Upper lobe of left lung (tissue), 4 donors: Measurements from ENCODE around the gene DEK.

Experiments
- CTCF ChIP-seq, 6 experiments: fragments of 450-650 bp in 4 of 6; fragments of 200-600 bp in 2 of 6; sonication (generic) in 2 of 6; IDR thresholded peaks; one replicate each; pipeline ENCODE4 v1.5.1; 2016 to 2019; ENCODE audit warnings: antibody characterized with exemption in 6 of 6
- POLR2A ChIP-seq, 4 donors: fragments of 450-650 bp; IDR thresholded peaks; one replicate each; pipeline ENCODE4 v1.5.1; 2016 to 2017; ENCODE audit warnings: antibody characterized with exemption in 4 of 4, mild to moderate bottlenecking in 2 of 4
- POLR2AphosphoS5 ChIP-seq, 2 donors: sonication (generic); formaldehyde crosslinking; IDR thresholded peaks; one replicate each; pipeline ENCODE4 v1.5.1; 2017; ENCODE audit warnings: antibody characterized with exemption in 2 of 2

- TF ChIP-seq CTCF (IDR thresholded peaks at IDR 0.05) (no peak), POLR2A (IDR thresholded peaks at IDR 0.05) (no peak), POLR2AphosphoS5 (IDR thresholded peaks at IDR 0.05) (no peak)
These were observed 25.0 kb upstream of the DEK start for GRCh38 chr6:18289283-18289682.
